Measurements from ENCODE around the gene IPO11.

- TF ChIP-seq ZNF274 (IDR thresholded peaks at IDR 0.05; ENCODE audit: low read depth, low read length) = no peak
- no peak for TF ChIP-seq SUZ12 (IDR thresholded peaks at IDR 0.05; ENCODE audit: extremely low read depth, insufficient read depth, insufficient read length)
- TF ChIP-seq YY1 (IDR thresholded peaks at IDR 0.05; ENCODE audit: insufficient read depth, insufficient read length) = no peak
Observed at GRCh38 chr5:62369039-62369438, 43.5 kb upstream of the IPO11 start.

All from NT2/D1 (cell line).